NCI-H2196 treated with DMSO at 0.1 percent for 48 hours (cell line): ENCODE data around the gene STX3.

Experiments
- DNase-seq: peaks from one replicate; lab custom pipeline; 2025; ENCODE audit not compliant: unreplicated experiment; lab: John Stamatoyannopoulos, UW

The STX3 gene

GRCh38 chr11:59754859-59755700, at the start of gene STX3:
TSS of gene STX3 (plus strand) at chr11:59755376. CDS start at chr11:59755606, 230 bp downstream.
- peak; percentile 57 for DNase-seq

- no peak for DNase-seq
These were observed 48.5 kb upstream of the STX3 start for GRCh38 chr11:59706518-59707285.

- DNase-seq = no peak
These were observed 47.8 kb upstream of the STX3 start for GRCh38 chr11:59707371-59707770.

- DNase-seq = no peak
These were observed 46.6 kb upstream of the STX3 start for GRCh38 chr11:59708537-59708936.

GRCh38 chr11:59710136-59710847, 44.9 kb upstream of the STX3 start:
- no peak for DNase-seq

- DNase-seq = no peak
These were observed 41.4 kb upstream of the STX3 start, which contains the start of gene OR10V1 for GRCh38 chr11:59713745-59714144. TSS of gene OR10V1 (minus strand) at chr11:59713845. CDS start at chr11:59713845, 0 bp downstream.

GRCh38 chr11:59716051-59716450, 39.1 kb upstream of the STX3 start:
- DNase-seq = no peak

GRCh38 chr11:59719556-59719955, 35.6 kb upstream of the STX3 start:
- DNase-seq = no peak

GRCh38 chr11:59724066-59724465, 31.1 kb upstream of the STX3 start:
- no peak for DNase-seq

GRCh38 chr11:59727426-59727825, 27.8 kb upstream of the STX3 start:
- DNase-seq = no peak

GRCh38 chr11:59728154-59728553, 27.0 kb upstream of the STX3 start:
- DNase-seq = no peak

- DNase-seq = no peak
These were observed 26.3 kb upstream of the STX3 start for GRCh38 chr11:59728913-59729312.

- no peak for DNase-seq
These were observed 25.3 kb upstream of the STX3 start for GRCh38 chr11:59729834-59730233.

GRCh38 chr11:59730896-59731565, 24.1 kb upstream of the STX3 start:
- no peak for DNase-seq

GRCh38 chr11:59746111-59746510, 9.1 kb upstream of the STX3 start:
- no peak for DNase-seq

GRCh38 chr11:59753650-59754493, 1.3 kb upstream of the STX3 start:
- peak; percentile 68 for DNase-seq

- no peak for DNase-seq
These were observed 700 bp upstream of the STX3 start for GRCh38 chr11:59754494-59754858.

GRCh38 chr11:59755701-59756557, 753 bp downstream of the STX3 start:
- DNase-seq = peak; percentile 22

- no peak for DNase-seq
These were observed 1.3 kb downstream of the STX3 start for GRCh38 chr11:59756558-59756840.
